GM21447 (cell line): ENCODE results near the gene STK36.
A peak's percentile ranks its signal among the peaks of the same experiment; 100 is the strongest.

Experiments
- ATAC-seq: cut with Tn5 transposase; IDR thresholded peaks from one replicate; pipeline ENCODE4 v1.9.1; 2021; ENCODE audit not compliant: unreplicated experiment

The STK36 gene

GRCh38 chr2:218671654-218672566, at the start of gene STK36, which contains the start of gene RNF25:
Gene STK36, plus strand, starts transcription at chr2:218672086. Its CDS starts 744 bp downstream, at chr2:218672830.
Gene RNF25, minus strand, starts transcription at chr2:218672002. Its CDS starts 32 bp downstream, at chr2:218671970.
- peak; percentile 98 for ATAC-seq

GRCh38 chr2:218622606-218623365, 49.1 kb upstream of the STK36 start:
- no peak for ATAC-seq

GRCh38 chr2:218623366-218623705, 48.5 kb upstream of the STK36 start:
- ATAC-seq: no peak

GRCh38 chr2:218626369-218626768, 45.5 kb upstream of the STK36 start:
- no peak for ATAC-seq

- no peak for ATAC-seq
Observed at GRCh38 chr2:218627939-218628338, 43.9 kb upstream of the STK36 start.

GRCh38 chr2:218631837-218632236, 40.0 kb upstream of the STK36 start:
- ATAC-seq: no peak

- no peak for ATAC-seq
Observed at GRCh38 chr2:218635719-218636118, 36.2 kb upstream of the STK36 start.

GRCh38 chr2:218638372-218638771, 33.5 kb upstream of the STK36 start:
- no peak for ATAC-seq

- ATAC-seq: no peak
Observed at GRCh38 chr2:218642121-218642656, 29.7 kb upstream of the STK36 start.

- ATAC-seq: no peak
Observed at GRCh38 chr2:218642786-218643185, 29.1 kb upstream of the STK36 start.

- ATAC-seq: no peak
Observed at GRCh38 chr2:218643751-218644310, 28.1 kb upstream of the STK36 start.

- peak; percentile 5 for ATAC-seq
Observed at GRCh38 chr2:218644721-218645120, 27.2 kb upstream of the STK36 start.

- peak; percentile 69 for ATAC-seq
Observed at GRCh38 chr2:218645126-218645525, 26.8 kb upstream of the STK36 start.

- ATAC-seq: no peak
Observed at GRCh38 chr2:218648088-218648786, 23.6 kb upstream of the STK36 start.

GRCh38 chr2:218648787-218649100, 23.1 kb upstream of the STK36 start:
- ATAC-seq: no peak

GRCh38 chr2:218655751-218656150, 16.1 kb upstream of the STK36 start:
- ATAC-seq: no peak

GRCh38 chr2:218658671-218659257, 13.1 kb upstream of the STK36 start:
- ATAC-seq: peak; percentile 35

GRCh38 chr2:218659258-218659987, 12.5 kb upstream of the STK36 start, which contains the start of the genes BCS1L and ZNF142:
Gene BCS1L, plus strand, starts transcription at chr2:218659683. Its CDS starts 1,305 bp downstream, at chr2:218660988.
Gene ZNF142, minus strand, starts transcription at chr2:218659623. Its CDS starts 3,194 bp downstream, at chr2:218656429.
- peak; percentile 95 for ATAC-seq

GRCh38 chr2:218659988-218660358, 11.9 kb upstream of the STK36 start:
- ATAC-seq: no peak

- no peak for ATAC-seq
Observed at GRCh38 chr2:218662377-218662776, 9.5 kb upstream of the STK36 start.
